Astrocyte of the hippocampus (primary cell): ENCODE measurements around the gene LUC7L2.
"Not testable (repeated sequence)": the region's sequence is repeated elsewhere in the genome, so short reads cannot be mapped to it uniquely, and the experiment has no call there.

ENCODE experiments used
- DNase-seq: peaks from one replicate; pipeline ENCODE4 v3.0.0; 2011; ENCODE audit warnings: low read depth, low spot score

The LUC7L2 gene, protein sequence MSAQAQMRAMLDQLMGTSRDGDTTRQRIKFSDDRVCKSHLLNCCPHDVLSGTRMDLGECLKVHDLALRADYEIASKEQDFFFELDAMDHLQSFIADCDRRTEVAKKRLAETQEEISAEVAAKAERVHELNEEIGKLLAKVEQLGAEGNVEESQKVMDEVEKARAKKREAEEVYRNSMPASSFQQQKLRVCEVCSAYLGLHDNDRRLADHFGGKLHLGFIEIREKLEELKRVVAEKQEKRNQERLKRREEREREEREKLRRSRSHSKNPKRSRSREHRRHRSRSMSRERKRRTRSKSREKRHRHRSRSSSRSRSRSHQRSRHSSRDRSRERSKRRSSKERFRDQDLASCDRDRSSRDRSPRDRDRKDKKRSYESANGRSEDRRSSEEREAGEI

DNA sequence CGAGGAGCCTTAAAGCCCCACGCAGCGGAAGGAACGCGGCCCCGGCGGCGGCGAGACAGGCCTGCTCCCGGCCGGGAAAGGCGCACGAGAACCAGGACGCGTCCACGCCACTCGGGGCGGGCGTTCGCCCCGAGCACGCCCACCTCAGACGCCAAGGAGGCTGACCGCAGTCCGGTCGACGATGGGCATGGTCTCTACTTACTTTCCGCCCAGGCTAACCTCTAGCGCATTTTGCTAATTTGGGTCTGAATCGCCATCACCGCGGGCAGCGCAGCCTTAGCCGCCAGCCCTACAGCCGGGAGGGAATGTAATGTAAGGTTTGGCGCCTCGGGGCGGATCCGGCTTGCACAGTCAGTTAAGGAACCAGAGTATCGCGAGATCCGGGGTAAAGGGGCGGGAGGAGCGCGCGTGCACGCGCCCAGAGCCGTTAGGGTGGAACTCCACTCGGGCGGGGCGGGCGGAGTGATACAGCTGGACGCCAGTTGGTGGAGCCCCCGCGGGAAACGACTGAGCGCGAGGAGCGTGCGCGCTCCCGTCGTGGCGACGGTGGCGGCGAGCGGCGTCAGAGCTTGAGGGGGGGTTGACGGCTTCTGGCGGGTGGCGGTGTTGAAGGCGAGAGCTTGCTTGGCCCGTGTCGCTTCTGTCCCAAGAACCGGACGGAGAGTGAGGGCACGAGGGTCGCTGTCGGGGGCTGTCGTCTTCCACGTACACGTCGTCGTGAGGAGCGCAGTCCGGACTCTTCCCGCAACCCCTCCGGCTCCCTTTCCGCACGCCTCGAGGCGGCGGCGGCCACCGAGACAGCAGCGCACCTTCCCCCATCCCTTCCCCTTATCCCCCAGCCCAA lies at the start of gene LUC7L2:
Gene LUC7L2 (plus strand): TSS at position 529 of the 844 bp plus-strand sequence. CDS start 368 bp downstream, outside the sequence.
- DNase-seq = peak; percentile 100

DNA sequence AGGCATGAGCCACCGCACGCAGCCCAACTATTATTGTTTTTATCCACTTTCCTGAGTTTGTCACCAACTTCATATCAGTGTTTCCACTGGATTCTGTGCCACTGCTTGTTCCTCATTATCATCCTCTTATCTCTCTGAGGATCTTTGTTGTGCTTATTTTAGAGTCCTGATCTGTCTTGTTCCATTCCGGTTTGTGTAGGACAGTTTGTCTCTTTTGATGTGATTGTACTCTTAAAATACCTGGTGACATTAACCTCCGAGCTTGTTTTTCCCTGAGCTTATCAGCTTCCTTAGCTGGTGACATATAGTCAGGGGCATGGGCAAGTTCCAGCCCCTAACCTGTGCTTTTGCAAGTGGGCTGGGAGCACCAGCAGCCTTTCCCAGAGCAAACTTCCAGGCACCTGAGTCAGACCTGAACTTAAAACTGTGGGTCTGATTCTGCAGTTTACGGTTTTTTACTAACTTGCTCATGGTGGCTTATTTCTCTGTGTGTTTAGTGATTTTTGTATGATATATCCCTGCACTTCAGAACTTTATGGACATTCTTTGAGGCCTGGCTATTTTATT lies 41.7 kb upstream of the LUC7L2 start:
- DNase-seq = no peak

DNA sequence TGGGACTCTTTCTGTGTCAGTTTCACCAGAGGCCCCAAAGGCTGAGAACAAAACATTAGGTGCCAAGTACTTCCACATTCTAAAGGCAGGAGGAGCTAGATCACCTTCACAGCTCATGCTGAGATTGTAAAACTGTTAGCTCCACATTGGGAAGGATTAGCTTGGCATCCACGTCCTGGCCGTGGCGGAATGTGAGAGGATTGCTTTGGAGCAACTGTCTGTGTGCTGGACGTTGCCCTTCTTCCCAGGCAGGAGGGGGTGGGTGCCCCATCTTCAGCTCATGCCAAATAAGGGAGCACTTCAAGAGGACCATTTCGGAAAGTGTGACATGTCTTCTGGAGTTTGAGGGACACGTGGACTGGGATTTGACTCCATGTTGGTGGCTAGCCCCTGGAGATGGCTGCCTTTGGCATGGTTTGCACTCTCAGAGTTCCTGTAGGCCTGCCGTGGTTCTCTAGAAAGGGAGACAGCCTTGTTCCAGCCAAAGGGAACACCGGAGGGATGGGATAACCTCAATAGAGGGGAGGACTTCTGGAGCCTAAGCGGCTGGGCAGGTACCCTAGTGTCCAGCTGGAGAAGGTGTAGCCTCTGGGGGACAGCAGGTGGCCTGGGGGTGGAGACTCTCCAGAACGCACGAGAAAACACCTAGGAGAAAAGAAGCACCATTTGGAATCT lies 38.5 kb upstream of the LUC7L2 start:
- DNase-seq = no peak

DNA sequence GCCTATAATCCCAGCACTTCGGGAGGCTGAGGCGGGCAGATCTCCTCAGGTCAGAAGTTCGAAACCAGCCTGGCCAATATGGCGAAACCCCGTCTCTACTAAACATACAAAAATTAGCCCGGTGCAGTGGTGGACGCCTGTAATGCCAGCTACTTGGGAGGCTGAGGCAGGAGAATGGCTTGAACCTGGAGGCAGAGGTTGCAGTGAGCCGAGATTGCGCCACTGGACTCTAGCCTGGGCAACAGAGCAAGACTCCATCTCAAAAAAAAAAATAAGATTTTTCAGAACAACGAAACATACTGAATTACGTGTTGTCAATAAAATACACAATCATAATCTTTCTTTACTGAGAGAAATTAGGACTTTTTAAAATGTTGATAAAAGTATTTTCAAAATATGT lies 35.0 kb upstream of the LUC7L2 start:
- DNase-seq = not testable (repeated sequence)

DNA sequence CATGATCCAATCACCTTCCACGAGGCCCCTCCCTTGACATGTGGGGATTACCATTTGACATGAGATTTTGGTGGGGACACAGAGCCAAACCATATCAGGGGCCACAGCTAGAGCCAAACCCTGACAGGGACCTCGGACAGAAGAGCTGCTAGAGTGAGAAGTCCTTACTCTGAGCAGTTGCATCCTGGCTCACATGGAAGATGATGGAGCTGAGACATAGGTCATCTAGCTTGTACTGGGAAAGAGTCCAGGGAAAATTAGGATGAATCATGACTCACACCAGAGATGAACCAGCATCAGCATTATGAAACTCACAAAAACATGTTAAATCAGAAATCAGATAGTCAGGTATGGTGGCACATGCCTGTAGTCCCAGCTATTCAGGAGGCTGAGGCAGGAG lies 31.3 kb upstream of the LUC7L2 start:
- DNase-seq = peak; percentile 30

DNA sequence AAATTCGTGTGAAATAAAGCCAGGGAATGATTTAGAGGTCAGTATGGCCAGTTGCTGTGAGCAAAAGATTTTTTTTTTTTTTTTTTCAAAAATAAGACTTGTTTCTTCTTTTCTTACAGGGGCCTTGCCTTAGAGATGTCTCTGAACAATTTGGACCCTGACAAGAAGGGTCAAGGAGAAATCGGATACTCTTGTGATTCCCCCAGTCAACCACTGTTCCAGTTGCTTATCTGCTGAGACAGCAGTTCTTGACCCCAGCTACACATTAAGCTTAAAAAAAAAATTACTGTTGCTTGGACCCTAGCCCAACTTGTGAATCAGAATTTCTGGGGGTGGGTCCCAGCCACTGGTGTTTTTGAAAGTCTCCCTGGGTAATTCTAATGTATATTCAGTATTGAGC lies 30.6 kb upstream of the LUC7L2 start:
- DNase-seq = no peak

DNA sequence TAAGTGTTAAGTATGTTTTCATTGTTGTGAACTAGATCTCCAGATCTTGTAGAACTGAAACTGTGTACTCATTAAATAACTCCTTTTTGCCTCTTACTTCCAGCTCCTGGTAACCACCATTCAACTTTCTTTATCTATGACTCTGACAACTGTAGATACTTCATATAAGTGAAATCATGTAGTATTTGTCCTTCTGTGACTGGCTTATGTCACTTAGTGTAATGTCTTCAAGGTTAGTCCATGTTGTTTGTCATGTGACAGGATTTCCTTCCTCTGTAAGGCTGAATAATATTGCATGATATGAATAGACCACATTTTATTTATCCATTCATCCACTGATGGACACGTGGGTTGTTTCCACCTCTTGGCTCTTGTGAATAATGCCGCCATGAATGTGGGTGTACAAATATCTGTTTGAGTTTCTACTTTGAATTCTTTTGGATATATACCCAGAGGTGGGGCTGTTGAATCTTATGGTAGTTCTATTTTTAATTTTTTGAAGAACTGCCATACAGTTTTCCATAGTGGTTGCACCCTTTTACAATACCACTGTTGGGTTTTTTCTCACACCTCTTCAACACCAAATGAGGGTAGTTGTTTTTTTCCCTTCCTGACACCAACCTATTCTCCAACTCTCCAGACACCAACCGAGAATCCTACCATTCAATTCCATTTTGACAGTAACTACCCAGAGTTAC lies 29.2 kb upstream of the LUC7L2 start:
- no peak for DNase-seq

DNA sequence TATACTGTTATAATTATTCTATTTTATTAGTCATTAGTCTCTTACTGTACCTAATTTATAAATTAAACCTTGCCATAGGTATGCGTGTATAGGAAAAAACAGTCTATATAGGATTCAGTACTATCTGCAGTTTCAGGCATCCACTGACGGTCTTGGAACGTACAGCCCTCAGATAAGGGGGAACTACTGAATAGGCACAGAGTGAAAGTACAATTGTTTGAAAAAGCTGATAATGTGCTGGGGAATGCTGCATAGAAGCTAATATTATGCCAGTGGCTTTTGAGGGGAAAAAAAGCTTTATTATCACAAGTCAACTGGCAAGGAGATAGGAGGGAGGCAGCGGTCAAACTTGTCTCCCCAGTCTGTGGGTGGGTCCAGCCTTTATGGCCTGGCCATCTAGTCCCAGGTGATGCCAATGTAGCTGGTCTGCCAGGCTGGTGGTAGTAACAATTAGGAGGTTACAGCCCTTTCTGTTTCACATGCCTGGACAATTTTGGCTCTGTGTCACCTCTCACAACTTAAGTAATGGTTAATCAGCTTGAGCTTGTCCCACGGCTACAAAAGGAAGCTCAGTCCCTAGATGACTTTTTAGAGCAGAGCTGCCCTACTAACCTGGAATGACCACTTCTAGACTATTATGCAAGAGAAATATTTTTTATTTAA lies 26.9 kb upstream of the LUC7L2 start:
- no peak for DNase-seq

DNA sequence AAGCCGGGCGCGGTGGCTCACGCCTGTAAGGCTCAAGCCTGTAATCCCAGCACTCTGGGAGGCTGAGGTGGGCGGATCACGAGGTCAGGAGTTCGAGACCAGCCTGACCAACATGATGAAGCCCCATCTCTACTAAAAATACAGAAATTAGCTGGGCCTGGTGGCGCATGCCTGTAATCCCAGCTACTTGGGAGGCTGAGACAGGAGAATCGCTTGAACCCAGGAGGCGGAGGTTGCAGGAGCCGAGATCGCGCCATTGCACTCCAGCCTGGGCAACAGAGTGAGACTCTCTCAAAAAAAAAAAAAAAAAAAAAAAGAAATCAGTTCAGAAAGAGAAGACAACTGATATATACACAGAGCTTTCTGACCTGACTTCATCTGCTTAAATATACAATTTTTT lies 26.3 kb upstream of the LUC7L2 start:
- DNase-seq = not testable (repeated sequence)

DNA sequence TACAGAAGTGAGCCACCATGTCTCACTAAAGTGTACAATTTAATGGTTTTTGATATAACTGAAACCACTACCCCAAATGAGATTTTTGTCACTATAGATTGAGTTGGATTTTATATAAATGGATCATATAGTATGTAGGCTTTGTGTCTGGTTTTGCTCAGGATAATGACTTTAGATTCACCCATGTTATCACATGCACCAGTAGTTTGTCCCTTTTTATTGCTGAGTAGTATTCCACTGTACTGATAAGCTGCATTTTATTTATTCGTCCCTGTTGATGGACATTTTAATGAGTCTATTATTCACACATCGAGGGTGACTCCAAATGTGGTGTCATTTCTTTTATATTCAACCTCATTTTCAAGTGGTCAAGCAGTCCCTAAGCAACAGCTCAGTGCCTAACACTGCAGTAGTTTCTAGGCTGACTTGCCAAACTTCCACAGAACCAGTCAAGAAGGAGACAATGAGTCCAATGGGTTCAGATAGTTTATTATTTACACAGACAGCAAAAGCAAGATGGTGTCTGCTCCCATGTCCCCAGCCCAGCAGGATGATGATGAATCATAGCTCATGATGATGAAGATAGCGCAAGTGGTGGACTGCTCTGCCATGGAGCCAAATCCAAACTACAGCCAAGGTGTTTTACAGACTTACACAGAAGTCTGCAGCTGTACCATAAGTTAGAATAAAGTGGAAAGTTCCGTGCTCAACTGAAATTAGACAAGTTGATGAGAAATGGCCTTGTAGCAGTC lies 25.1 kb upstream of the LUC7L2 start:
- DNase-seq = no peak

DNA sequence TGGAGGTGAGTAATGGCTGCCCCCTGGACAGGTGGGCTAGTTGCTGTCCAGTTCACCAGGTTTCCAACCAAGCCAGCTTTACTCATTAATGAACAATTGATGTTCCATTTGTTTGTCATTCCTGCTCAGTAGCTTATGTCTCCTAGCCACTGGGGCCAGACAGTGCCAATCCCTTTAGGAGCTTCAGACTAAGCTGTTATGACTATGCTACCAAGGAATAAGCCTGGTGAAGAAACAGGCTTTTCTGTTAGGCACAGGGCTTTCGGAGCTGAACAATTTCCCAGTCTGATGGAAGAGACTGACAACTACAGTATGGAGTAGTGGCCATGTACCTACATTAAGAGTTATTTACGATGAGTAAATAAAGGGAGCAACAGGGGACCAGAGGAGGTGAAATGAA lies 20.7 kb upstream of the LUC7L2 start:
- DNase-seq = no peak

DNA sequence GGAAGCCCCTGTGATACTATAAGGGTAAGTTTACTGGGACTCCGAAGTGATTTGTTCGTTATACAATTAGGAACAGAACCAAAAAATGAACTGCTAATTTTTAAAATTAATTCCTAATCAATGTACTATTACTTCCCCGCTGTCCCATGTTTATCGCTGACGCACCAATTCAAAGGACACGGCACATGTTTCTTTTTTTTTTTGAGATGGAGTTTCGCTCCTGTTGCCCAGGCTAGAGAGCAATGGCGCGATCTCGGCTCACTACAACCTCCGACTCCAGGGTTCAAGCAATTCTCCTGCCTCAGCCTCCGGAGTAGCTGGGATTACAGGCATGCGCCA lies 20.0 kb upstream of the LUC7L2 start:
- no peak for DNase-seq

DNA sequence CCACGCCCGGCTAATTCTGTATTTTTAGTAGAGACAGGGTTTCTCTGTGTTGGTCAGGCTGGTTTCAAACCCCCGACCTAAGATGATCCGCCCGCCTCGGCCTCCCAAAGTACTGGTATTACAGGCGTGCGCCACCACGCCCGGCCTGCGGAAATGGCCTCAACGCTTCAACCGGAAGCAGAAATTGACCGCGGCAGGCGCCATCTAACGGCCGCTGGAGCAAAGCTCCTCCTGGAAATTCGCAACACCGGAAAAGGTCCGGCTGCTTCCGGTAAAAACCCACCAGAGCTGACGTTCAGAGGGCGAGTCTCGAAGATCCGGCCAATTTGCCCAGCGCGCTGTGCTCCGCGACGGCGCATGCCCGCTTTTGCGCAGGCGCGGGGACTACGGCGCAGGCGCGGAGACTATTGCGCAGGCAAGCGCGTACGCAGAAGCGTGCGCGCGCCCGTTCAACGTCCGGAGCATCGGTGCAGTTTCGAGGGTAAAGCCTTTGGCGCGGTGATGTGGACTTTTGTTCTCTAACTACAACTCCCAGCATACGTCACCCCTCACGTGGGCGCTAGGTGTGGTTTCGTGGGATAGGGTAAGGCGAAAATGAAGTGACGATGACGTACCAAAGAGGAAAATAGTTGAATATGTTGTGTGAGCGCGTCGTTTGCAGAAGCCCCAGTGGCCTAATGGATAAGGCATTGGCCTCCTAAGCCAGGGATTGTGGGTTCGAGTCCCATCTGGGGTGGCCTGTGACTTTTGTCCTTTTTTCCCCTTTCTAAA lies 19.5 kb upstream of the LUC7L2 start:
- DNase-seq = peak; percentile 100

DNA sequence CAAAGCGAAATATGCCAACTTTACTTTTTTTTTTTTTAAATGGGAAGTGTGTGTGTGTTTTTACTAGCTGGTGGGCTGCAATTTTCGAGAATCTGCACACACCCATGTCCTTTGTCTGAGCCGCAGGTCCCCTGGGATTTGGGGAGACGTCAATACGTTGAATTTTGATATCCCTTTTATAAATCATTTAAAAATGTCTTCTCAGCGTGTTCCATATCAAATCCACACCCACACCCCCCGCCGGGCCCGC lies 19.0 kb upstream of the LUC7L2 start:
- DNase-seq = no peak

DNA sequence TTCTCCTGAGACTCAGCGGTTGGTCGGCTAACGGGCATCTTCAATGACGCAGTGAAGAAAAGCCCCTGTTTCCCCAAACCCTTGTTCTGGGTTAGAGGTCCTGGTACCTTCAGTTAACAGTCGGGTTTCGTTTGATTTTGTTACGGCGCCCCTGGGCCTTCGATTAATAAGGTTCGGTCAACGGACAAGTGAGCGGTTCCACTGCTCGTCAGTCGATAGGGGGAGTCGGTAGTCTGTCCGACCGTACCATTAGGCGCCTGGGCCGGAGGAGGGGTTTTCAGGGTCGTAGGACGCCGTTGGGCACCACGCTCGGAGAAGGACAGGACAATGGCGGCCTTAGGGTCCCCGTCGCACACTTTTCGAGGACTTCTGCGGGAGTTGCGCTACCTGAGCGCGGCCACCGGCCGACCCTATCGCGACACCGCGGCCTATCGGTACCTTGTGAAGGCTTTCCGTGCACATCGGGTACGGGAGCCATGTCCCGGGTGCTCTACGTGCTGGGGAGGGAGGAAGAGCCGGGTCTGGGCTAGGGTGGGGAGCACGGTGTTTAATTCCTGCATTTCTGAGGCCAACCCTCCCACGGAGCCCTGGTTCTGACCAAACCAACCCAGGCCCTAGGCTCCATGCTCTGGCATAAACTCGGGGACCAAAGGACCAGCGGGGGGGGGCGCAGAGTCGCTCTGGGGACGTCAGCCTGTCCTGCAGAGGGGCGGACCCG lies 18.5 kb upstream of the LUC7L2 start, which contains the start of gene FMC1:
Gene FMC1 (plus strand): TSS at position 280 of the 718 bp plus-strand sequence. CDS start 48 bp downstream, at position 328.
- DNase-seq = peak; percentile 96

DNA sequence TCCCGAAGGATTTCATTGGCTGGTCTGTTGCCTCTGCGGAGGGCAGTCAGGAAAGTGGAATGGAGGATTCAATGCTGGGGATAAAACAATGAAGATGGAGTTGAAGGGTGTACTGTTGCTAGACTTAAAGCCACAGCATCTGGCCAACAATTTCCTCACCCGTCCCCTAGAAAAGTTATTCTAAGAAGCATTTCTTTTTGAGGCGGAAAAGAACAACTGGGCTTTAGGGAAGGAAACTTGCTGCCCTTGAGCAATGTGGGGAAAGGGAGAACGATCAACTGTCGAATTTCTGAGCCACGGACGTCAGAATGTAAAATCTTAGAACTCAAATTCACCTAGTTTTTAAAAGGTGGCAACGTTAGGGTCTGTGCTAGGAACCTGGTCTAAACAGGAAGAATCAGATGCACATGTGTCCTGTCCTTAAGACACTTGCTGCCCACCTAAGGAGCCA lies 17.9 kb upstream of the LUC7L2 start:
- no peak for DNase-seq

DNA sequence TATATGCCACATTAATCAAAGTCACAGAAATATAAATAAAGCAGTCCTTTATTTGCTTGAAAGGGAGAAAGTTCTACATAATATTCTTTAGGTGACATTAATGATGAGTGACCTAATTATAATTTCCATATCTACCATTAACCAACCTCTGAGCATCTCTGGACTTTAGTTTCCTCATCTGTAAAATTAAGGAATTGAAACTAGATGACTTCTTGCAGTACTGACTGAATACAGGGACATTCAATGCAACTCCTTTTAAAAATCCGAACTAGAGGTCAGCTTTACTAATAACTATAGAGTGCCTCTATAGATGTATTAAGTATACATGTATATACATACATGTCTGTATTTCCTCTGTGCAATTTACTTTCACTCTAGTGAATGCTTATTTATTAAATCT lies 14.7 kb upstream of the LUC7L2 start:
- DNase-seq = no peak

DNA sequence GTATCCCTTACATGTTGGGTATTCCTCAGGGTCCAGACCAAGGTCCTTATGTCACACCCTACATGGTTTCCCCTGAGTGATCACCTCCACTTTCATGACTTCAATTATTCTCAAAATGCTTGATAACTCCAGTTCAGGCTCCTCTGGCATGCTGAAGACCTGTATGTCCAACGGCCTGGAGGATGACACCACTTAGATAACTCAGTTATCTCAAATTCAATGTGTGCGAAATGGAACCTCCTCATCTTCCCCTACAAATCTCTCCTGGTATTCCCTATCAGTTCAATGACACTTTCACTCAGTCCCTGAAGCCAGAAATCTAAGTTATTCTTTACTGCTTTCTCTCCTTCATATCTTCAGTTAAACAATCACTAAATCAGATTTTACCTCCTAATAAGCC lies 8.7 kb upstream of the LUC7L2 start:
- no peak for DNase-seq

DNA sequence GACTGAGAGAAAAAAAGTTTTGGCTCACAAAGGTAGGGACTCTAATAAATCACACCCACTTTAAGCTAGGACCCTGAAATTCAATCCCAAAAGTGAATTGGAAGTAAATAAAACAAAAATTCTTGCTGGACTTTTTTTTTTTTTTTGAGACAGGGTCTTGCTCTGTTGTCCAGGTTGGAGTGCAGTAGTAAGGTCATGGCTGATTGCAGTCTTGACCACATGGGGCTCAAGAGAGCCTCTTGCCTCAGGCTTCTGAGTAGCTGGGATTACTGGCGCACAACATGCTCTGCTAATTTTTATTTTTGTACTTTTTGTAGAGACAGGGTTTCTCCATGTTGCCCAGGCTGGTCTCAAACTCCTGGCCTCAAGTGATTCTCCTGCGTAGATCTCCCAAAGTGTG lies 5.0 kb upstream of the LUC7L2 start:
- DNase-seq = no peak
